ENCODE measurements around the gene BET1L. TPM values are rescaled to one million over a fixed set of nuclear protein-coding genes. Genes with fewer than 3 reads are reported as not detected.

Gene BET1L
- total and polyA plus RNA-seq, 2 donors (not counting 1 experiment from before 2014, with no cell fraction given): 21.1 to 70.2 TPM

- no peaks in the 10 kb centered on the region for H3K27me3 ChIP-seq (ENCODE audit: control insufficient read depth, insufficient read depth, low read length)
- no peak for TF ChIP-seq EZH2 (IDR thresholded peaks at IDR 0.05; ENCODE audit: low read length, missing control alignments)
- no peak for TF ChIP-seq CTCF (conservative IDR thresholded peaks at IDR 0.05 in 1 of 2, IDR thresholded peaks at IDR 0.05 in 1 of 2; ENCODE audit: low read depth in 1 of 2, low read length in 2 of 2)
- no peaks in the 10 kb centered on the region for H4K20me1 ChIP-seq (ENCODE audit: control insufficient read depth, extremely low read depth, insufficient read depth, low read length)
- peaks cover 44% of the 10 kb centered on the region for H3K36me3 ChIP-seq (ENCODE audit: control insufficient read depth, insufficient read depth, low read length)
- no peaks in the 10 kb centered on the region for H3K9me3 ChIP-seq (ENCODE audit: control insufficient read depth, insufficient read depth, low read depth, low read length)
- no peak overlapping the region for H2AFZ ChIP-seq (ENCODE audit: low read length)
- peak overlapping the region; percentile 96 for H3K27ac ChIP-seq (ENCODE audit: insufficient read depth, low read length)
- peaks cover 18% of the 10 kb centered on the region for H3K4me1 ChIP-seq (ENCODE audit: control insufficient read depth, extremely low read depth, insufficient read depth, low read length)
- H3K4me2 ChIP-seq (ENCODE audit: extremely low read depth, insufficient read depth, low read length): peak overlapping the region; percentile 98
- peaks cover 48% of the 10 kb centered on the region for H3K79me2 ChIP-seq (ENCODE audit: control insufficient read depth, insufficient read depth, low read length)
- no peak overlapping the region for H3K4me3 ChIP-seq (replicated peaks in 1 of 4; ENCODE audit: control extremely low read depth in 1 of 4, insufficient read depth in 1 of 4, low read depth in 3 of 4, low read length in 4 of 4)
- no peak for DNase-seq (ENCODE audit: low read depth in 2 of 2)
- H3K9ac ChIP-seq (ENCODE audit: insufficient read depth, low read length): no peak overlapping the region
Measured at GRCh38 chr11:211295-211694, 4.1 kb upstream of the BET1L start.

- Histone ChIP-seq H3K9me3 (ENCODE audit: control insufficient read depth, insufficient read depth, low read depth, low read length) (no peaks in the 10 kb centered on the region), H3K79me2 (ENCODE audit: control insufficient read depth, insufficient read depth, low read length) (peaks cover 53% of the 10 kb centered on the region), H3K27ac (ENCODE audit: insufficient read depth, low read length) (peak overlapping the region; percentile 96), H2AFZ (ENCODE audit: low read length) (no peak overlapping the region), H3K27me3 (ENCODE audit: control insufficient read depth, insufficient read depth, low read length) (no peaks in the 10 kb centered on the region), H3K9ac (ENCODE audit: insufficient read depth, low read length) (peak overlapping the region; percentile 48), H3K4me1 (ENCODE audit: control insufficient read depth, extremely low read depth, insufficient read depth, low read length) (peaks cover 22% of the 10 kb centered on the region), H3K4me3 (replicated peaks in 1 of 4; ENCODE audit: control extremely low read depth in 1 of 4, insufficient read depth in 1 of 4, low read depth in 3 of 4, low read length in 4 of 4) (peak overlapping the region in 2 of 4 experiments; percentile 71 to 96), H3K36me3 (ENCODE audit: control insufficient read depth, insufficient read depth, low read length) (peaks cover 42% of the 10 kb centered on the region), H4K20me1 (ENCODE audit: control insufficient read depth, extremely low read depth, insufficient read depth, low read length) (no peaks in the 10 kb centered on the region), H3K4me2 (ENCODE audit: extremely low read depth, insufficient read depth, low read length) (peak overlapping the region; percentile 98)
- no peak for TF ChIP-seq EZH2 (IDR thresholded peaks at IDR 0.05; ENCODE audit: low read length, missing control alignments)
- no peak for TF ChIP-seq CTCF (conservative IDR thresholded peaks at IDR 0.05 in 1 of 2, IDR thresholded peaks at IDR 0.05 in 1 of 2; ENCODE audit: low read depth in 1 of 2, low read length in 2 of 2)
- no peak for DNase-seq (ENCODE audit: low read depth in 2 of 2)
Measured at GRCh38 chr11:210803-211180, 3.6 kb upstream of the BET1L start.

GRCh38 chr11:210122-210802 lies 3.1 kb upstream of the BET1L start:
- Histone ChIP-seq H3K79me2 (ENCODE audit: control insufficient read depth, insufficient read depth, low read length) (peaks cover 59% of the 10 kb centered on the region), H3K9me3 (ENCODE audit: control insufficient read depth, insufficient read depth, low read depth, low read length) (no peaks in the 10 kb centered on the region), H3K27ac (ENCODE audit: insufficient read depth, low read length) (peak overlapping the region; percentile 96), H3K9ac (ENCODE audit: insufficient read depth, low read length) (peak overlapping the region; percentile 97), H4K20me1 (ENCODE audit: control insufficient read depth, extremely low read depth, insufficient read depth, low read length) (no peaks in the 10 kb centered on the region), H3K36me3 (ENCODE audit: control insufficient read depth, insufficient read depth, low read length) (peaks cover 42% of the 10 kb centered on the region), H2AFZ (ENCODE audit: low read length) (no peak overlapping the region), H3K4me2 (ENCODE audit: extremely low read depth, insufficient read depth, low read length) (peak overlapping the region; percentile 98), H3K4me1 (ENCODE audit: control insufficient read depth, extremely low read depth, insufficient read depth, low read length) (peaks cover 25% of the 10 kb centered on the region), H3K27me3 (ENCODE audit: control insufficient read depth, insufficient read depth, low read length) (no peaks in the 10 kb centered on the region), H3K4me3 (replicated peaks in 1 of 4; ENCODE audit: control extremely low read depth in 1 of 4, insufficient read depth in 1 of 4, low read depth in 3 of 4, low read length in 4 of 4) (peak overlapping the region; percentile 71 to 96 (median 74))
- DNase-seq (ENCODE audit: low read depth in 2 of 2): peak; percentile 40 to 85
- TF ChIP-seq EZH2 (IDR thresholded peaks at IDR 0.05; ENCODE audit: low read length, missing control alignments): no peak
- no peak for TF ChIP-seq CTCF (conservative IDR thresholded peaks at IDR 0.05 in 1 of 2, IDR thresholded peaks at IDR 0.05 in 1 of 2; ENCODE audit: low read depth in 1 of 2, low read length in 2 of 2)

Data from fibroblast of lung (primary cell).